Amniotic stem cell (primary cell): ENCODE measurements around the gene KCNMA1.

Experiments
- DNase-seq: peaks from one replicate; lab custom pipeline; 2025; lab: John Stamatoyannopoulos, UW

KCNMA1 gene

GRCh38 chr10:76973091-76974016, 664.3 kb downstream of the KCNMA1 start:
- no peak for DNase-seq

GRCh38 chr10:76972541-76972940, 665.1 kb downstream of the KCNMA1 start:
- DNase-seq: no peak

- no peak for DNase-seq
Observed at GRCh38 chr10:76971547-76972170, 665.9 kb downstream of the KCNMA1 start.

- DNase-seq: no peak
Observed at GRCh38 chr10:76970711-76971519, 666.7 kb downstream of the KCNMA1 start.

GRCh38 chr10:76969366-76969948, 668.2 kb downstream of the KCNMA1 start:
- DNase-seq: no peak

- no peak for DNase-seq
Observed at GRCh38 chr10:76968483-76968882, 669.1 kb downstream of the KCNMA1 start.

- no peak for DNase-seq
Observed at GRCh38 chr10:76962851-76963250, 674.8 kb downstream of the KCNMA1 start.

GRCh38 chr10:76961841-76962240, 675.8 kb downstream of the KCNMA1 start:
- no peak for DNase-seq

- DNase-seq: no peak
Observed at GRCh38 chr10:76959111-76959510, 678.5 kb downstream of the KCNMA1 start.

- DNase-seq: no peak
Observed at GRCh38 chr10:76954838-76955237, 682.8 kb downstream of the KCNMA1 start.

- DNase-seq: no peak
Observed at GRCh38 chr10:76950354-76950753, 687.3 kb downstream of the KCNMA1 start.

- no peak for DNase-seq
Observed at GRCh38 chr10:76946270-76946669, 691.3 kb downstream of the KCNMA1 start.

- DNase-seq: no peak
Observed at GRCh38 chr10:76945166-76945565, 692.4 kb downstream of the KCNMA1 start.

- no peak for DNase-seq
Observed at GRCh38 chr10:76944640-76945039, 693.0 kb downstream of the KCNMA1 start.

GRCh38 chr10:76942628-76943416, 694.8 kb downstream of the KCNMA1 start:
- DNase-seq: no peak

GRCh38 chr10:76939933-76940468, 697.6 kb downstream of the KCNMA1 start:
- DNase-seq: no peak

GRCh38 chr10:76937181-76937600, 700.4 kb downstream of the KCNMA1 start:
- DNase-seq: no peak

GRCh38 chr10:76935941-76936613, 701.5 kb downstream of the KCNMA1 start:
- DNase-seq: no peak

GRCh38 chr10:76928565-76928964, 709.0 kb downstream of the KCNMA1 start:
- no peak for DNase-seq

GRCh38 chr10:76925636-76926405, 711.8 kb downstream of the KCNMA1 start:
- DNase-seq: no peak
